HG03571 (cell line): ENCODE data around the gene MOAP1.
"Not testable (repeated sequence)": the region's sequence is repeated elsewhere in the genome, so short reads cannot be mapped to it uniquely, and the experiment has no call there.

Source experiments
- ATAC-seq: cut with Tn5 transposase; IDR thresholded peaks from one replicate; pipeline ENCODE4 v1.9.1; 2021; ENCODE audit not compliant: unreplicated experiment

MOAP1 gene, protein sequence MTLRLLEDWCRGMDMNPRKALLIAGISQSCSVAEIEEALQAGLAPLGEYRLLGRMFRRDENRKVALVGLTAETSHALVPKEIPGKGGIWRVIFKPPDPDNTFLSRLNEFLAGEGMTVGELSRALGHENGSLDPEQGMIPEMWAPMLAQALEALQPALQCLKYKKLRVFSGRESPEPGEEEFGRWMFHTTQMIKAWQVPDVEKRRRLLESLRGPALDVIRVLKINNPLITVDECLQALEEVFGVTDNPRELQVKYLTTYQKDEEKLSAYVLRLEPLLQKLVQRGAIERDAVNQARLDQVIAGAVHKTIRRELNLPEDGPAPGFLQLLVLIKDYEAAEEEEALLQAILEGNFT

DNA sequence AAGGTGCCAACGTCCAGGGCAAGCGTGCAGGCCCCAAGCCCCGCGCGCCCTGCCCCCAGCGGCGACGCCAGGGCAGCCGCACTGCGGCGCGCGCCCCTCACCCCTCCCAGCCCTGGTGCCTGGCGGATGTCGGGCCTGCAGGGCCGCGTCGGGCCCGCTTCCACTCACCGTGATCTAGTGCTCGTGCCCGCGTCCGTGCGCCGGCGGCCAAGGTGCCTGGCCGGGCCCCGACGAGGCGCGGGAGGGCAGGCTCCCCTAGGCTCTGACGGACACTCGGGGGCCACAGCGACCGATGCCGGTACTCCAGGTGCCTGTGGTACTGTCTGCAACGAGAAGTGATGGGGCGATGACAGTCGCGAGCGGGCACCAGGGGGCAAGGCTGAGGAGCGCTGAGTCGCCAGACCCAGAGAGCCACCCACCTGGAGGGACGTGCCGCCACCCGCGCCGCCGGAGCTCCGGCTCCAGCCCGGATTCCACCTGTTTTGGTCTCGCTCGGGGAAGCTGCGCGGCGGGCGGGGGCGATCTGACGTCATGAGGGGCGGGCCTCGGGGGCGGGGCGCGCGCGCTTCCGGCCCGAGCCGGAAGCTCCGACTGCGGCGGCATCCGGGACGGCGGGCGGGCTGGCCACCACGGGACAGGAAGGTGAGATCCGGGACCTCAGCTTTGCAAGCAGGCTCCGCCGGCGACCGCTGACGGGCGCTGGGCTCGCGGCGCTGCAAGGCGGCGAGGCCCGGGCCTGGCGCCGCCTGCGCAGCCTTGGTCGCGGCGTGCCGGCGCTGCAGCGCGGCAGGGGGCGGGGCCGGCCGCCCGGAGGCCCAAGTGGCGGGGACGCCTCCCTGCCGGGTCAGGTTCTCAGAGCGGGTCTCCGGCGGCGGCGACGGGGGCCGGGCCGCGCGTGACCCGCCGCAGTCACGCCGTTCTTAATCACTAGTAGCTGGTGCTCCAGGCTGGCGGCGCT, at the start of gene MOAP1, which contains the start of gene LYSET:
TSS of gene MOAP1 (minus strand) at position 507 of the 958 bp plus-strand sequence. CDS start 655 bp downstream, outside the sequence.
TSS of gene LYSET (plus strand) at position 927 of the 958 bp plus-strand sequence. CDS start 89 bp downstream, outside the sequence.
- peak; percentile 88 for ATAC-seq

DNA sequence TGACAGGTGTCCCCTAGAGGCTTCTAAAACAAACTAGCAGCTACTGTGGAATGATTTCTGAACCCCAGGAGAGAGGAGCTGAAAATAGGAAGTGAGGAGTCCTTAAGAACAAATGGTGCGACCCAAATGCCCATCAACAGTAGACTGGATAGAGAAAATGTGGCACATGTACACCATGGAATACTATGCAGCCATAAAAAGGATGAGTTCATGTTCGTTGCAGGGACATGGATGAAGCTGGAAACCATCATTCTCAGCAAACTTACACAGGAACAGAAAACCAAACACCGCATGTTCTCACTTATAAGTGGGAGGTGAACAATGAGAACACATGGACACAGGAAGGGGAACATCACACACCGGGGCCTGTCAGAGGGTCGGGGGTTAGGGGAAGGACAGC, 48.4 kb upstream of the MOAP1 start:
- not testable (repeated sequence) for ATAC-seq

DNA sequence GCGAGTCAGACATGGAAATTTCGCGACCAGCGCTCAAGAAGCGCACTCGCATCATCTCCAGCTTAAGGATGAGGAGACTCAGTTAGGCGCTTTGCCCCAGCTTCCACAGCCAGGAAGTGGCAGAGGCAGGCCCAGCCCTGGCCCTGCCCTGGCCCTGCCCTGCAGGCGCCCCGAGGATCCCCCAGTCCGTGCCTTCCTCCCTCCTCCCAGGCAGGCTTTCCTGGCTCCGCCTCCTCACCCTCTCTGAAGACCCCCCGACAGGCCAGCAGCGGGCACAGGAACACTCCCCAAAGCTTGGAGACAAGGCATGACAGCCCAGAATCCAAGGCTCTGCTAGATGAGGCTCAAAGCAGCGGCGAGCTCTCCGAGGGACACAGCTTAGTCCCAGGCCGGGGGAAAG, 47.5 kb upstream of the MOAP1 start:
- no peak for ATAC-seq

DNA sequence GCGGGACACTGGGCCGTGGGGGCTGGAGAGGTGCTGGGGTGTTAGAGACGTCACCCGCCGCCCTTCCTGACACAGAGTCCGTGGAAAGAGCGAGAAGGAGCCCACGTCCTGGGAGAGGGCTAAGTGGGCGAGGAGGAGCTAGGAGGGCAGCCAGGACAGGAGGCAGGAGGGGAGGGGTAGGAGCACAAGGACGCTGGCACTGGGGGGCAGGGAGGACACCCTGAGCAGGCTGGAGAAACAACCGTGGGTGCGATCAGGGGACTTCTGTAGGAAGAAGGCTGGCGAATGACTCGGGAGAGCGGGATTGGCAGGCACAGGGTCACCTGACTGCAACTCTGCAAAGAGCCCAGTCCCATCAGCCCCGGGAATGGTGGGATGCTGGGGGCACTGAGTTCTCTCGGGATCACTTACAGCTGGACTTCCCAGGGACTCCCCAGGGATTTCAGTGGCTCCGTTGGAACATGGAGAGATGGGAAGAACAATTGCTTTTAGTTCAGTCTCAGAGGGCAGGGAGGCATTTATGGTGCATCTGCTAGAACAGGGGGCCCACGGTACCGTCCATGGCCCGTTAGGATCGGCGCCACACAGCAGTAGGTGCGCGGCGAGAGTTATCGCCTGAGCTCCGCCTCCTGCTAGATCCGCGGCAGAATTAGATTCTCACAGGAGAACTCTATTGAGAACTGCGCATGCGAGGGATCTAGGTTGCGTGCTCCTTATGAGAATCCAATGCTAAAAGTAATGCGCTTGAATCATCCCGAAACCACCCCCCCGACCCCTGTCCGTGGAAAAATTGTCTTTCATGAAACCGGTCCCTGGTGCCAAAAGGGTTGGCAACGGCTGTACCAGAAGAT, 46.7 kb upstream of the MOAP1 start:
- no peak for ATAC-seq

DNA sequence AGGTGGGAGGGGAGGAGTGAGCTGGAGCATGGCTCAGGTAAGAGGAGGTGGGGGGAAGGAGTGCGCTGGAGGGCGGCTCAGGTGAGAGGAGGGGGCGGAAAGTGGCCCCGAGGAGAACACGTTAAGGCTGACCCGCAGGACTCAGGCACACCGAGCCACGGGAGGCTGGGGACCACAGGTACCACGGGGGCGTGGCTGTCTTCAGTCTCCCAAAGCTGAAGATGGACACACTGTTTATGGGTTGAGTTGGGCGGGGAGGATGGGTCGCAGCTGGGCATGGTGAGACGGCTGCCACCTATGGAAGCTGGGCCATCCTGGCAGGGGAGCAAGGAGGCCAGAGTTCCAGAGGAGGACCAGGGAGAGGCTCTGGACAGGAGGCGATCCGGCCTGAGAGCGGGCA, 45.8 kb upstream of the MOAP1 start:
- ATAC-seq = no peak

DNA sequence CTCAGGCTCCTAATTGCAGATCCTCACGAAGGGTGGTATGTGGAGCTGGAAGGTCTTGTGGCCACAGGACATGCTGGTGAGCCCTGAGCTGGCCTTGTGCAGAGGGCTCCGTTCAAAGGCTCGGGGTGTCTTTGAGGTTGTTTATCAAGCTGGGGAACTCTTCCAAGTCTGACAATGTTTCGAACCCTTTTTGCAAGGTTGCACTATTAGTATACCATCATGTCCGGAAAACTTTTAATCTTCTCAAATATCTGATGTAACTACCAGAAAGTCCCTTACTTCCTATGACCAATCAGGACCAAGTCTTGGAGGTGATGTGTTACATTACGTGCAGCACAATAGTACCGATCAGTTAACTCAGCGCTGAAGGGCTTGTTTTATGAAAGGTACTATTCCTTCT, 43.9 kb upstream of the MOAP1 start:
- ATAC-seq = no peak

DNA sequence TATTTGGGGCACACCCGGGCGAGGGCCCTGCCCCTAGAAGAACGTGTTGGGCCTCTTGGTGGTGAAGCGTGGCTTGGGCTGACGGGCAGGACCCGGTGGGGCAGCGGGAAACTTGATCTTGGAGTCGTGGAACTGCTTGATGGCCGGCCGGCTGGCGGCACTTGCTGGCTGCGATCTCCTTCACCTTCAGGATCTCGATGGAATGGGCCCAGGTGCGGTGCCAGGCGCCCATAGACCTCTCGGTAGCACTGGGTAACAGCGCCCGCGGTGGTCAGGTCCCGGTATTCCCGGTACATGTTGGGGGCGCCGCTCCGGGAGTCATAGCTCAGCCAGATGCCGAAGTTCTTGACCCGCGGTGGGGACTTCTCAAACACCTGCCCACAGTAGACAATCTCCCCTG, 38.9 kb upstream of the MOAP1 start:
- no peak for ATAC-seq

DNA sequence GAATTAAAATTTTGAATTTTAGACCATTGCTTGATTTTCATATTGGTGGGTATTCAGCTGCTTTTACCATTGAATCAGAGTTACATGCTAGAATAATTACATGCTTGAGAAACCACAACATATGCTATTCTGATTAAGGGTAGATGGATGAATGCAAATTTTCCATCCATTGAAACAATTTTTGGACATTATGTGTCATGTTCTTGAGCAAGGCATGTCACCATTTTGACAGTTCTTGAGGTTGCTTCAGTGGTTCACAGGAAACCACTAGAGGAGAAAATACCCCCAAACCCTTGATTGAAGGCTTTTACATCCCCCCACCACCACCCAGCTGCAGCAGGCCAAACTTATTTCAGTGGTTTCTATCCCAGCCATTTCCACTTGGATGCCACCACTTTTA, 35.8 kb upstream of the MOAP1 start:
- no peak for ATAC-seq

DNA sequence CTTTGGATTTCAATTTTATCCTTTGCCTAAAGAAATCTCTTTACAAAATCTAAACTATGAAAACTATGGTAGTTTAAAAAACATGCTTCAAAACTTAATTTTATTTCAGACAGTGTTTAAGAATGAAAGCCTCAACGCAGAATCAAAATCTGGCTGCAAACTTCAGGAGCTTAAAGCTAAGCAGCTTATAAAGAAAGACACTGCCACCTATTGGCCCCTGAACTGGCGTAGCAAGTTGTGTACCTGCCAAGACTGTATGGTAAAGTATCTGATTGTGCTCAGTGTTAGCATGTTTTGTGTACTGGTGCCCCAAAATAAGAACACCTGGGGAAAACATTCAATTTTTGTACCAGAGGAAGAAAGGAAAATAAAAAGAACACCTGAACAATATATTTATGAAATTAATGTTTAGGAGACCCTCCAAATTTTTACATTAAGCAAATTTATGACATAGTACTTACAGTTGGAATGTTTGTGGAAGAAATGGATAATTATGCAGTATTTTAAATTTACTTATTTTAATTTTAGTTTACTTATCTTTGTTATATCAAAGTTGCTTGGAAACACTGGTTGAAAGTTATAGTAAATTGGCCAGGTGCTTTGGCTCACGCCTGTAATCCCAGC, 34.5 kb upstream of the MOAP1 start:
- peak; percentile 62 for ATAC-seq

DNA sequence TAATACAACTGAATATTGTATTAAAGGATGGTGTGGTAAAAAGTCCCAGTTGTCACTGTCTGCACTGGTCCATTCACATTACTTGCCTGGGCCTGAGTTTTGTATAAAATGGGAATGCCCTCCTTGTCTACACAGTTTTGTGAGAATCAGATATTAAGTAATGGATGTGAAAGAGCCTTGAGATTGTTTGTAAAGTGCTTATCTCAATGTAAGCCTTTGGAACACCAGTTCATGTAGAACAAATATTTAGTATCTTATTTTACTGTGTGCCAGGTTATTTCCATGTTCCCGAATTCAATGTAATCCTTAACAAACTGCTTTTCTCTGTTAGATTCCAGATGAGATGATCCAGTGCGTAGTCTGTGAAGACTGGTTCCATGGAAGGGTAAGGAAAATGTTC, 29.9 kb upstream of the MOAP1 start:
- no peak for ATAC-seq

DNA sequence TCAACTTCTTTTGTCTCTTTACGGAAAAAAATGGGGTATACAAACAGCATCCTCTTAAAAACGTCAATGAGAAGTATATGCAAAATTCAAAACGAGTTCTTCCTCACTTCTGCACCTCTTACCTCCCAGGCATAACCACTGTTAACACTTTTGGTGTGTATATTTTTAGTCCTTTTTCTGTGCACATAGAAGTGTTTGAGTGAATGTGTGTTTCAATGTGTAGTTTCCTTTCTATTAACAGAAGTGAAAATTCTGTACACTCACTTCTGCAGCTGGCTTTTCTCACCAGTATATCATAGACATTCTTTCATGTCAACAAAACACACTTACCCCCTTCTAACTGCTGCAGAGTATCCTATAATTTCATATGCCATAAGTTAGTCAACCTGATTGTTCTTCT, 27.7 kb upstream of the MOAP1 start:
- ATAC-seq = no peak

DNA sequence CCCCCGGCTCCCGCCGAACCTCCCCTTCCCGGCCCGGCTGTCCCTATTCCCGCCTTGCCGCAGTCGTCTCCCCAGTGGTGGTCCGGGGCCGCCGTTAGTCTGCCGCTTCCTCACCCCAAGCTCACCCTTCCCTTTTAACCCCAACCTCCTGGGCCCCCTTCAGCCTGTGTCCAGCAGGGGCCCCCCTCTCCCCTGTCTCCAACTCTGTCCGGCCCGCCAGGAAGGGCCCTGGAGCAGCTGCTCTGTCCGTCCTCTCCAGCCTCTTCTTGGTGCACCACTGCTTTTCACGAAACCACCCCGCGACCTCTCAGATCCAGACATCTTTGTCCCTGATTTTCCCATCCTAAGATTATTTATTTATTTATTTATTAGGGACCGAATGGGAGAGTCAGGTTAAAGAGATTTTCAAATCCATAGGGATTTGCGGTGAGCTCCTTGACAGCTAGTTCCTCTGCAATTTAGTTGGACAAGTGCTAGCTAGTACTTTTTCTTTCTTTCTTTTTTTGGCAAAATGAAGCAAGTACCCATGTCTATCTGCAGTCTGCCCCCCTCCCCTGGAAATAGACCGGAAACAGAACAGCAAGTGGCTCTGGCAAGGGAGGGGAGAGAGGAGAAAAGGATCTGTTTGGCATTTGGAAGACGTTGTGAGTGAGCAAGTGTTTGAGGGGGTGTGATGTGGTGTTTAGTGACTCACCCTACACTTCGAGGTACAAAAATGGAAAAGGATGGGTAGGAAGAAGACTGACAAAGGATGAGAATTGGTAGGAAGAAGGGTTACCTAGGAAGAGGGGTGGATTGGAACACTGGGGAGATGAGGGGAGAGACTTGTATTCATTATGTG, 23.0 kb upstream of the MOAP1 start:
- peak; percentile 33 for ATAC-seq

DNA sequence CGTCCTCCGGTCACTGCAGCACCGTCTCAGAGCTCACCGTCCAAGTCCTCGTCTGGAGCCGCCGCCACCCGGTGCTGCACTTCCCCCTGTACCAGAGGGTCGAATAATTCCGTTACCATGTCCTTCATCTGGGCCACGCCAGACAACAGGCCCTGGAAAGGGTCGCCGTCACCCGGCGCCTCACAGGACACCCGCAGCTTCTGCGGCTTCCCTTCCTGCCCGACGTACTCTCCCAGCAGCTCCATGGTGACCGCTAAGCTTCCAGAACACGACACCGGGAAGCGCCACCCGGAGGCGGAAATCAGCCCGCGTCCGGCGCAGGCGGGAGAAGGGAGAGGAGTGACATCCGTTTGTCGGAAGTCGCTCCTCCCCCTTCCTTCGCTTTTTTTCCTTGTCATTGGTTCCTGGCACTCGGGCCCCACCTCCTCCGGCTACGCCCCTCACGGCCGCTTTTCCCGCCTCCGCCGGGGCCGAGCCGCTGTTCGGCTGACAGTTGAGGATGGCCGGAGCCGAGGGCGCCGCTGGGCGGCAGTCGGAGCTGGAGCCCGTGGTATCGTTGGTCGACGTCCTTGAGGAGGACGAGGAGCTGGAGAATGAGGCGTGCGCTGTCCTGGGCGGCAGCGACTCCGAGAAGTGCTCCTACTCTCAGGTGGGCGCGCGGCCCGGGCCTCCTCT, 22.2 kb upstream of the MOAP1 start, which contains the start of the genes GON7 and UBR7:
TSS of gene GON7 (minus strand) at position 273 of the 675 bp plus-strand sequence. CDS start at position 245, 28 bp downstream.
TSS of gene UBR7 (plus strand) at position 464 of the 675 bp plus-strand sequence. CDS start at position 500, 36 bp downstream.
- peak; percentile 77 for ATAC-seq

DNA sequence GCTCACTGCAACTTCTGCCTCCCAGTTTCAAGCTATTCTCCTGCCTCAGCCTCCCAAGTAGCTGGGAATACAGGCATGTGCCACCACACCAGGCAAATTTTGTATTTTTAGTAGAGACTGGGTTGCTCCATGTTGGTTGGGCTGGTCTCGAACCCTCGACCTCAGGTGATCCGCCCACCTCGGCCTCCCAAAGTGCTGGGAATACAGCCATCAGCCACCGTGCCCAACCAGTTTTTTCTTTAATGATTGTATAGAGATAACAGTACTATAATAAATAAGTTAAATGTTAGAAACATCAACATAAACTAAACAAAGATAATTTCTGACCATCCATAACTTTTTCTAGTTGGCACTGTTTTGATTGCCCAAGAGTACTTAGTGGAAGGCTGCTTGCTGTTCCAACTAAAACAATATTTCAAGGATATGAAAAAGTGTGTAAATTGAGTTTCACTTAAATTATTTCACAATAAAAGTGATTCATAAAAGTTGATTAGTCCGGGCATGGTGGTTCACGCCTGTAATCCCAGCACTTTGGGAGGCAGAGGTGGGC, 16.5 kb upstream of the MOAP1 start:
- no peak for ATAC-seq

DNA sequence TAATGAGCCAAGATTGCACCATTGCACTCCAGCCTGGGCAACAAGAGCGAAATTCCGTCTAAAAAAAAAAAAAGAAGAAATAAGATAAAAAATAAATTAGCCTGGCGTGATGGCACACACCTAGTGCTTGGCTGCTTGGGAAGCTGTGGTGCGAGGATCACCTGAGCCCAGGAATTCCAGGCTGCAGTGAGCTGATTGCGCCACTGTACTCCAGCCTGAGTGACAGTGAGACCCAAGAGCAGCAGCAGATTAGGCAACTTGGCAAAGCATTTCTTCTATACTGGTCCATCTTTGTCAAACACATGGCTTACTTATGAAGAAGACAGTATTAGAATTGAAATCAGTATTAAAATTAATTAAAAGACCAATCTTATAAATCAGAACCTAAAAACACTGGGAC, 15.9 kb upstream of the MOAP1 start:
- ATAC-seq = no peak

DNA sequence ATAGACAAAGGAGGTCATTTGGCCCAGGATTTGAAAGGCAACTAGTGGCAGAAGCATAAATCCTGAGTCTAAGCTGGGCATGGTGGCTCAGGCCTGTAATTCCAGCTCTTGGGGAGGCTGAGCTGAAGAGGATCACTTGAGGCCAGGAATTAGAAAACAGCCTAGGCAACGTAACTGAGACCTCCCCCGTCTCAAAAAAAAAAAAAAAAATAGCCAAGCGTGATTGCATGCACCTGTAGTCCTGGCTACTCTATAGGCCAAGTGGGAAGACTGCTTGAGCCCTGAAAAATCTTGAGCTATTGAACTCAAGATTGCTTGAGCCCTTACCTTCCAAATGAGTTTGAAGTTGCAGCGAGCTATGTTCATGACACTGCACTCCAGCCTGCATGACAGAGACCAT, 14.3 kb upstream of the MOAP1 start:
- ATAC-seq = no peak

DNA sequence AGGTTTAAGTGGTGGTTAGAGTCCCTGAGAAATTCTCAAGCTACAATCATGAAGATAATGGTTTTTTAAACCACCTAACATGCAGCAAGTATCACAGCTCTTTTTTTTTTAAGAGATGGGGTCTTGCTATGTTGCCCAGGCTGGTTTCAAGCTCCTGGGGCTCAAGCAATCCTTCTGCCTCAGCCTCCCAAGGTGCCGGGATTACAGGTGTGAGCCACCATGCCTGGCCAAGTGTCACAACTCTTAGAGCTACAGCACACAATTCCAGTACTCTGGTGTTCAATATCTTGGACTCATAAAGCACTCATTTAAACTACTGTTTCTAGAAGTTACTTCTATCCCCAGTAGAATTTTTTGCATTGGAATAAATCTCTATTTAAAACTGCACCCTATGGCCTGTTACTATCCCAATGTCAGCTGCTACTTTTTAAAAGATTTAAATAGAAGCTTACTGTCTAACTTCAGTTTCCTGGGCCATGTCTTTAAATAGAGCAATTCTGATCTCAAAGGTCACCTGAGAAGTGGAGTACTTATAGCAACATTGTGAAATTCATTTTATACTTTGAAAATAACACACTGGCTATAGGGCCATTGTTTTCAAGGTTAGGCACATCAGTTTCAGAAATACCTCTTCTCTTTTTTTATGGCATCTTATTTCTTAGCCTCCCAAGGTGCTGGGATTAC, 10.8 kb upstream of the MOAP1 start:
- no peak for ATAC-seq

DNA sequence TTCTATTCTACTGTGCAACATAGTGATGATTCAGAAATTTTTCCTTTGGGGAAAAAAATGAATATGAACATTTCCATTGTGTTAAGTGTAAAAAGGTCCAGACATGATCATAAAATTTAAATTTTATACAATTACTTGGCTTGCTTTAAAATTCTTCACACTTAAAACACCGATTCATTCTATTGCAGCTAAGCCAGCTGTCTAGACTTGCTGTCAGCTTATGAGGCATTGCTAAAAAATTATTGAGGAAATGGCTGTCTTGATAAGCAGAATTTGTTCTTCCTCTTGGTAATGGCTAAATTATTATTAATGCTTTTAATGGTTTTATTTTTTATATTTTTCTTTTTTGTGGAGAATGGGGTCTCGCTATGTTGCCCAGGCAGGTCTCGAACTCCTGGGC, 2.3 kb upstream of the MOAP1 start:
- no peak for ATAC-seq
